HEK293 (cell line): ENCODE data around the gene IPO9.
A peak's percentile ranks its signal among the peaks of the same experiment; 100 is the strongest.

Experiments used
- CTCF ChIP-seq: fragments of 450-650 bp; formaldehyde crosslinking; IDR thresholded peaks from 2 replicates; pipeline ENCODE4 v1.5.1; 2016; ENCODE audit warnings: missing biosample characterization, missing genetic modification characterization
- KLF10 ChIP-seq: fragments of 450-650 bp; IDR thresholded peaks from 2 replicates; pipeline ENCODE4 v1.5.1; 2018; ENCODE audit warnings: missing biosample characterization, mild to moderate bottlenecking, missing genetic modification characterization
- SETDB1 ChIP-seq: IDR thresholded peaks from one replicate; pipeline ENCODE4 v1.6.1; 2017; ENCODE audit warnings: mild to moderate bottlenecking, low read length, moderate library complexity, mixed read lengths; ENCODE audit not compliant: insufficient read length
- SP3 ChIP-seq: fragments of 450-650 bp; formaldehyde crosslinking; IDR thresholded peaks from 2 replicates; pipeline ENCODE4 v1.5.1; 2016; ENCODE audit warnings: missing biosample characterization, missing genetic modification characterization
- ZNF157 ChIP-seq: fragments of 450-650 bp; formaldehyde crosslinking; IDR thresholded peaks from 2 replicates; pipeline ENCODE4 v1.5.1; 2016; ENCODE audit warnings: missing biosample characterization, missing genetic modification characterization
- ZNF174 ChIP-seq: fragments of 450-650 bp; formaldehyde crosslinking; IDR thresholded peaks from 2 replicates; pipeline ENCODE4 v1.5.0; 2017; ENCODE audit warnings: missing biosample characterization, mild to moderate bottlenecking, missing genetic modification characterization
- ZNF776 ChIP-seq: fragments of 450-650 bp; formaldehyde crosslinking; IDR thresholded peaks from 2 replicates; pipeline ENCODE4 v1.5.0; 2017; ENCODE audit warnings: missing biosample characterization, missing genetic modification characterization, borderline replicate concordance

- TF ChIP-seq CTCF (tag by site-specific recombination) (no peak), ZNF776 (tag by site-specific recombination) (no peak), ZNF157 (tag by site-specific recombination) (no peak), SETDB1 (no peak), ZNF174 (tag by site-specific recombination) (no peak), SP3 (tag by site-specific recombination) (no peak), KLF10 (tag by site-specific recombination) (0 out of 2 replicates have a peak, but pooled peaks have one; percentile 28)
These were observed 21.1 kb downstream of the IPO9 start for GRCh38 chr1:201850053-201850397.
